C4-2B (cell line): ENCODE results near the gene RPAP2.

ENCODE experiments used
- CTCF ChIP-seq: fragments of 450-650 bp; conservative IDR thresholded peaks from 2 replicates; pipeline ENCODE4 v1.5.1; 2017; ENCODE audit warnings: mild to moderate bottlenecking
- ZFX ChIP-seq: fragments of 450-650 bp; IDR thresholded peaks from 2 replicates; pipeline ENCODE4 v1.6.1; 2017

DNA sequence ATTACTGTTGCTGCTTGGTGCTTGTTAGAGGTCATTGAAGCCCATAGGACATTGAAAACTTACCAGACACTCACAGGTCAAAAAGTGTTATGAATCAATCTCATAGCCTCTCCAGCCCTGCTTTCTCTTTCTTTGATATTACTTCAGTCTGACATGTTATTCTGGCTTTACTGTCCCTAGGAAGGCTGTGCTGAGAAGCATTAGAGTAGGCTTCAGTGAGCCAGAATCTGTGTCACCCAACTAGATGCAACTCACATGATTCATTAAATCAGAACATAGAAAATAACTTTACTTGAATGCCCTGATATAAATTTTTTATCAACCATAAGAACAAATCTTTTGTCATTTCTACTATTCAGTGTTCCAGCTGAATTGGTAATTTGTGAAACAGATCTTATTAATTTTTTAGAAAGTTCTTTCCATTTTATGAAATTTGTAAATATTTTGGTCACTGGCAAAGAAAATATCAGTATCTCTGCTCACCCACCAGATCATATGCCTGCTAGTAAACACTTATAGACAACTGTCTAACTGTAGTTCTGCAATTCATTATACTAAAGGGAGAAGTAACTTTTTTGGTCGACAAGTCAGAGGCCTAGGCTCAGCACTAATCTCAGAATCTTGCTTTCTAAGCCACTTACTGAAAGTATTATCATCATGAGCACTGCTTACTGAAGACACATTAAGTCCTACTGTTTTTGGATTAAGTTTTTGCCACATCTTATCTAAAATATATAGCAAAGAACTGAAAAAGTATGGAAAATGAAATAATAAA, 48.2 kb downstream of the RPAP2 start:
- TF ChIP-seq CTCF (no peak), ZFX (no peak)
